Loucy (cell line): ENCODE measurements around the gene AMN.

Source experiments
- H2AFZ ChIP-seq: fragments of 200-600 bp; sonication (generic); 2 replicates; pipeline ENCODE4 v1.6.0; 2016; ENCODE audit warnings: antibody characterized with exemption, mild to moderate bottlenecking, low read length, moderate library complexity
- H3F3A ChIP-seq: fragments of 200-600 bp; 2 replicates; pipeline ENCODE4 v1.6.0; 2016; ENCODE audit warnings: antibody characterized with exemption, low read depth, mild to moderate bottlenecking
- H3K27me3 ChIP-seq: fragments of 200-600 bp; sonication (generic); 2 replicates; pipeline ENCODE4 v1.6.1; 2014; ENCODE audit warnings: low read length, mild to moderate bottlenecking; ENCODE audit not compliant: insufficient read depth, poor library complexity, severe bottlenecking
- H3K36me3 ChIP-seq: fragments of 200-600 bp; sonication (generic); 2 replicates; pipeline ENCODE4 v1.6.1; 2016; ENCODE audit warnings: low read length; ENCODE audit not compliant: insufficient read depth
- H3K4me1 ChIP-seq: fragments of 200-600 bp; sonication (generic); 2 replicates; pipeline ENCODE4 v1.5.1; 2014; ENCODE audit warnings: low read length, mild to moderate bottlenecking; ENCODE audit not compliant: insufficient read depth, poor library complexity, severe bottlenecking
- H3K4me2 ChIP-seq: fragments of 200-600 bp; sonication (generic); 2 replicates; pipeline ENCODE4 v1.6.0; 2014; ENCODE audit warnings: antibody characterized with exemption, low read length, low read depth, mild to moderate bottlenecking; ENCODE audit not compliant: poor library complexity, severe bottlenecking
- H3K4me3 ChIP-seq: fragments of 200-600 bp; sonication (generic); 2 replicates; pipeline ENCODE4 v1.5.1; 2014; ENCODE audit warnings: low read length, mild to moderate bottlenecking, mixed read lengths; ENCODE audit not compliant: poor library complexity, severe bottlenecking
- H3K79me2 ChIP-seq: fragments of 200-600 bp; sonication (generic); 2 replicates; pipeline ENCODE4 v1.6.1; 2014; ENCODE audit warnings: low read length; ENCODE audit not compliant: insufficient read depth
- H3K9ac ChIP-seq: fragments of 200-600 bp; sonication (generic); 2 replicates; pipeline ENCODE4 v1.6.0; 2014; ENCODE audit warnings: mild to moderate bottlenecking, low read depth, low read length, moderate library complexity; ENCODE audit not compliant: poor library complexity, severe bottlenecking
- H3K9me2 ChIP-seq: fragments of 200-600 bp; sonication (generic); replicated peaks from 2 replicates; pipeline ENCODE4 v1.6.1; 2016; ENCODE audit warnings: low read depth, low read length, mixed read lengths
- H3K9me3 ChIP-seq: fragments of 200-600 bp; sonication (generic); 2 replicates; pipeline ENCODE4 v1.6.1; 2014; ENCODE audit warnings: mild to moderate bottlenecking, antibody characterized with exemption, low read length, low read depth; ENCODE audit not compliant: insufficient read depth
- H4K20me1 ChIP-seq: fragments of 200-600 bp; sonication (generic); 2 replicates; pipeline ENCODE4 v1.6.0; 2014; ENCODE audit warnings: antibody characterized with exemption, low read length, mild to moderate bottlenecking; ENCODE audit not compliant: insufficient read depth, poor library complexity, severe bottlenecking
- EZH2phosphoT487 ChIP-seq: fragments of 200-600 bp; IDR thresholded peaks from 2 replicates; pipeline ENCODE4 v1.6.1; 2018; ENCODE audit warnings: antibody characterized with exemption, mild to moderate bottlenecking, moderate library complexity, borderline replicate concordance
- TF ChIP-seq, protein P1 (sequence below): fragments of 200-600 bp; sonication (generic); conservative IDR thresholded peaks from 2 replicates; pipeline ENCODE4 v1.5.1; 2014; ENCODE audit warnings: mild to moderate bottlenecking, antibody characterized with exemption, low read length

AMN gene

GRCh38 chr14:102909911-102910310 lies 12.6 kb upstream of the AMN start:
- Histone ChIP-seq H2AFZ (no peak overlapping the region), H3K4me2 (no peak overlapping the region), H3K36me3 (peaks cover 10% of the 10 kb centered on the region; the same call in 1 of the 2 replicates), H3K4me1 (peaks cover 9% of the 10 kb centered on the region), H3K4me3 (no peak overlapping the region), H3K27me3 (no peaks in the 10 kb centered on the region), H3K9me3 (no peaks in the 10 kb centered on the region), H3K9ac (no peak overlapping the region), H4K20me1 (no peaks in the 10 kb centered on the region), H3K79me2 (no peaks in the 10 kb centered on the region), H3F3A (no peaks in the 10 kb centered on the region), H3K9me2 (no peaks in the 10 kb centered on the region)
- no peak for TF ChIP-seq EZH2phosphoT487
- TF ChIP-seq, protein P1, sequence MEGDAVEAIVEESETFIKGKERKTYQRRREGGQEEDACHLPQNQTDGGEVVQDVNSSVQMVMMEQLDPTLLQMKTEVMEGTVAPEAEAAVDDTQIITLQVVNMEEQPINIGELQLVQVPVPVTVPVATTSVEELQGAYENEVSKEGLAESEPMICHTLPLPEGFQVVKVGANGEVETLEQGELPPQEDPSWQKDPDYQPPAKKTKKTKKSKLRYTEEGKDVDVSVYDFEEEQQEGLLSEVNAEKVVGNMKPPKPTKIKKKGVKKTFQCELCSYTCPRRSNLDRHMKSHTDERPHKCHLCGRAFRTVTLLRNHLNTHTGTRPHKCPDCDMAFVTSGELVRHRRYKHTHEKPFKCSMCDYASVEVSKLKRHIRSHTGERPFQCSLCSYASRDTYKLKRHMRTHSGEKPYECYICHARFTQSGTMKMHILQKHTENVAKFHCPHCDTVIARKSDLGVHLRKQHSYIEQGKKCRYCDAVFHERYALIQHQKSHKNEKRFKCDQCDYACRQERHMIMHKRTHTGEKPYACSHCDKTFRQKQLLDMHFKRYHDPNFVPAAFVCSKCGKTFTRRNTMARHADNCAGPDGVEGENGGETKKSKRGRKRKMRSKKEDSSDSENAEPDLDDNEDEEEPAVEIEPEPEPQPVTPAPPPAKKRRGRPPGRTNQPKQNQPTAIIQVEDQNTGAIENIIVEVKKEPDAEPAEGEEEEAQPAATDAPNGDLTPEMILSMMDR, result no peak

DNA sequence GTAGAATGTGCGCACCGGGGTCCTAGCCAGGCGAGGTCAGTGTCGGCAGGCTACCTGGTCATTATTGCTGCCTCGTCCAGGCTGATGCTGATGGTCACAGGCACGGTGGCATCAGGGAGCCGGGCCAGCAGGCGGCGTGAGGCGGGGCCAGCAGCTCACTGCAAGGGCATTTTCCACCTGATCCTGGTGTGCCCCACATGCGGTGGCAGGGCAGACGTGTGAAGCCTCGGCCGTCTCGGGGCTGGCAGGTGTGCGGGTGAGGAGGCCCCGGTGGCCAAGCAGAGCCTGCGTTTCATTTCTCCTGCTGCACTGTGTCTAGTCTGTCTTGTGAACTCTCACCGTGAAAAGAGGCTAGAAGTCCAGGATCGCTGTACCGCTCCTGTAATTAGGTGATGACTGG lies 12.0 kb upstream of the AMN start:
- Histone ChIP-seq H3F3A (no peaks in the 10 kb centered on the region), H3K9me3 (no peaks in the 10 kb centered on the region), H3K4me3 (no peak overlapping the region), H3K9me2 (no peaks in the 10 kb centered on the region), H3K79me2 (no peaks in the 10 kb centered on the region), H3K27me3 (no peaks in the 10 kb centered on the region), H4K20me1 (no peaks in the 10 kb centered on the region), H3K9ac (no peak overlapping the region), H3K4me1 (peaks cover 9% of the 10 kb centered on the region), H3K36me3 (peaks cover 7% of the 10 kb centered on the region; the same call in 1 of the 2 replicates), H3K4me2 (no peak overlapping the region), H2AFZ (no peak overlapping the region)
- TF ChIP-seq, protein P1, result no peak
- TF ChIP-seq EZH2phosphoT487, result no peak

DNA sequence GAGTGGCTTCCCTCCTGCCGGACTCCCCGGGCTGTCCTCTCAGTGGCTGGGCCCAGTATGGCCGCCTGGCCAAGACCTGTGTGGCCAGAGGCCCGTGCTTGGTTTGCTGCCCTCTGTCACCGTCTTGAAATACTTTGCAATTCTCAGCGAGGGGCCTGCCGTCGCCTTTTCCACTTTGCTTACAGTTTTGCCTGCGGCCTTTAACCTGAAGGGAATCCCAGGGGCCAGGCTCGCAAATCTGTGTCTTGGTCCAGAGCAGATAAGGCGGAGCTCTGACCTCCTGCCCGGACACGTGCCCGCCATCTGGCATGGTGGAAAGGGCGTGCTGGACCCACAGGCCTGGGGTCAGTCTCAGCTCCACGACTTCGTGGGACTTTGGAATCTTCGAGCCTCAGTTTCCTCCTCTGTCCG lies 10.9 kb upstream of the AMN start:
- Histone ChIP-seq H3F3A (no peaks in the 10 kb centered on the region), H3K9me3 (no peaks in the 10 kb centered on the region), H4K20me1 (no peaks in the 10 kb centered on the region), H3K9ac (no peak overlapping the region), H3K27me3 (no peaks in the 10 kb centered on the region), H3K4me2 (no peak overlapping the region), H3K4me1 (peaks cover 9% of the 10 kb centered on the region), H3K4me3 (no peak overlapping the region), H3K9me2 (no peaks in the 10 kb centered on the region), H3K36me3 (no peaks in the 10 kb centered on the region), H3K79me2 (no peaks in the 10 kb centered on the region), H2AFZ (no peak overlapping the region)
- TF ChIP-seq, protein P1, result no peak
- no peak for TF ChIP-seq EZH2phosphoT487
